Activated CD8-positive, alpha-beta T cell treated with anti-CD3 and anti-CD28 coated beads for 36 hours (primary cell): ENCODE data around the gene LYPD3. TPM values are rescaled to one million over a fixed set of nuclear protein-coding genes. Genes with fewer than 3 reads are reported as not detected.

ENCODE experiments used
- ATAC-seq: fragments of 200-7000 bp; cut with Tn5 transposase; one replicate; pipeline ENCODE4 v1.10.0; 2021; ENCODE audit warnings: mild to moderate bottlenecking, moderate library complexity
- CTCF ChIA-PET: fragments of 350-600 bp; sonication (Branson Sonifier 250); formaldehyde crosslinking; loops from one replicate; lab custom pipeline; 2021; ENCODE audit warnings: antibody characterized with exemption; lab: Charles Lee
- POLR2A ChIA-PET: fragments of 350-600 bp; sonication (Branson Sonifier 250); formaldehyde crosslinking; loops from one replicate; lab custom pipeline; 2021; ENCODE audit warnings: antibody characterized with exemption; lab: Charles Lee
- DNase-seq: peaks from one replicate; pipeline ENCODE4 v3.0.0-alpha.2; 2020
- H3K27ac Mint-ChIP-seq: one replicate; pipeline ENCODE4 v1.8.0; 2021; ENCODE audit warnings: mild to moderate bottlenecking, mixed read lengths
- H3K27me3 Mint-ChIP-seq: one replicate; pipeline ENCODE4 v1.8.0; 2021; ENCODE audit warnings: mixed read lengths
- H3K36me3 Mint-ChIP-seq: one replicate; pipeline ENCODE4 v1.8.0; 2021; ENCODE audit warnings: low read depth, mixed read lengths
- H3K4me1 Mint-ChIP-seq: one replicate; pipeline ENCODE4 v1.8.0; 2021; ENCODE audit warnings: low read depth, mixed read lengths
- H3K4me3 Mint-ChIP-seq: one replicate; pipeline ENCODE4 v1.8.0; 2021; ENCODE audit warnings: mild to moderate bottlenecking, moderate library complexity, mixed read lengths
- H3K9me3 Mint-ChIP-seq: one replicate; pipeline ENCODE4 v1.8.0; 2021; ENCODE audit warnings: mixed read lengths
- CTCF ChIP-seq: fragments of 200-600 bp; IDR thresholded peaks from one replicate; pipeline ENCODE4 v1.8.0; 2022; ENCODE audit warnings: antibody characterized with exemption, mild to moderate bottlenecking
- intact Hi-C: fragments of 100-400 bp; cut with micrococcal nuclease; formaldehyde crosslinking; loops from one replicate; pipeline ENCODE4 v1.10.0; 2022
- total RNA-seq, 2 experiments: library from RNA; stranded (reverse); gene quantifications; one replicate each; pipeline ENCODE4 v1.2.3, GENCODE V29; 2021

LYPD3 gene
- total RNA-seq, 2 experiments from 2014 or later = 4.4 to 4.9 TPM

GRCh38 chr19:43478323-43478722, 12.9 kb upstream of the LYPD3 start:
- Mint-ChIP-seq H3K9me3 (no peaks in the 10 kb centered on the region), H3K27ac (no peak overlapping the region), H3K4me3 (no peak overlapping the region), H3K36me3 (peaks cover 15% of the 10 kb centered on the region), H3K4me1 (peaks cover 10% of the 10 kb centered on the region), H3K27me3 (no peaks in the 10 kb centered on the region)
- no peak for TF ChIP-seq CTCF
- ChIA-PET CTCF (interaction anchor here (2.1 to 3.1 kb wide), 2 partner anchors 31 to 41 kb away, joined by 8 to 13 read pairs; no protein-coding TSS in a partner anchor), POLR2A (interaction anchor here (0.6 to 1.7 kb wide), 2 partner anchors 15 to 148 kb away, joined by 3 read pairs; no protein-coding TSS in a partner anchor)
- ATAC-seq = no peak
- intact Hi-C loops = no loop called here
- no peak for DNase-seq

- H3K9me3 Mint-ChIP-seq = no peaks in the 10 kb centered on the region
- H3K4me1 Mint-ChIP-seq = peaks cover 15% of the 10 kb centered on the region
- ATAC-seq (no peak), DNase-seq (no peak)
- no peak overlapping the region for H3K4me3 Mint-ChIP-seq
- no peak overlapping the region for H3K27ac Mint-ChIP-seq
- CTCF ChIA-PET = interaction anchor here (1.0 kb wide), 1 partner anchor 29 kb away, joined by 4 read pairs; no protein-coding TSS in a partner anchor
- POLR2A ChIA-PET = interaction anchor here (0.8 kb wide), 1 partner anchor 12 kb away, joined by 3 read pairs; no protein-coding TSS in a partner anchor
- TF ChIP-seq CTCF = no peak
- H3K36me3 Mint-ChIP-seq = peaks cover 15% of the 10 kb centered on the region
- intact Hi-C loops = no loop called here
- no peaks in the 10 kb centered on the region for H3K27me3 Mint-ChIP-seq
Observed at GRCh38 chr19:43476606-43477005, 11.2 kb upstream of the LYPD3 start.

GRCh38 chr19:43474986-43475705, 9.7 kb upstream of the LYPD3 start:
- intact Hi-C loops = no loop called here

GRCh38 chr19:43474487-43474886, 9.1 kb upstream of the LYPD3 start:
- ATAC-seq = no peak
- Mint-ChIP-seq H3K4me3 (no peak overlapping the region), H3K36me3 (peaks cover 13% of the 10 kb centered on the region), H3K27ac (no peak overlapping the region), H3K27me3 (no peaks in the 10 kb centered on the region), H3K4me1 (peaks cover 36% of the 10 kb centered on the region), H3K9me3 (no peaks in the 10 kb centered on the region)
- intact Hi-C loops = no loop called here
- ChIA-PET POLR2A (interaction anchor here (1.3 to 3.6 kb wide), 2 partner anchors 11 to 35 kb away, joined by 3 to 23 read pairs; partner anchors contain the start of gene LYPD3), CTCF (interaction anchor here (1.2 to 1.9 kb wide), 2 partner anchors 11 to 45 kb away, joined by 6 to 8 read pairs; no protein-coding TSS in a partner anchor)
- DNase-seq = no peak
- TF ChIP-seq CTCF = no peak

More at GRCh38 chr19:43474986-43475705, 9.7 kb upstream of the LYPD3 start:
- Mint-ChIP-seq H3K36me3 (peaks cover 13% of the 10 kb centered on the region), H3K27me3 (no peaks in the 10 kb centered on the region), H3K4me1 (peaks cover 30% of the 10 kb centered on the region), H3K9me3 (no peaks in the 10 kb centered on the region), H3K4me3 (peak overlapping the region; percentile 75), H3K27ac (peak overlapping the region; percentile 86)
- CTCF ChIA-PET = no interaction called here
- ATAC-seq (peak; percentile 93), DNase-seq (peak; percentile 95)
- TF ChIP-seq CTCF = no peak
- POLR2A ChIA-PET = interaction anchor here (1.3 to 3.6 kb wide), 2 partner anchors 11 to 36 kb away, joined by 3 to 23 read pairs; partner anchors contain the start of gene LYPD3

GRCh38 chr19:43471091-43471490, 5.7 kb upstream of the LYPD3 start:
- H3K4me3 Mint-ChIP-seq = no peak overlapping the region
- ChIA-PET CTCF (interaction anchor here (1.2 kb wide), 2 partner anchors 12 to 49 kb away, joined by 3 read pairs; no protein-coding TSS in a partner anchor), POLR2A (no interaction called here)
- no peak for TF ChIP-seq CTCF
- peaks cover 61% of the 10 kb centered on the region for H3K4me1 Mint-ChIP-seq
- H3K27ac Mint-ChIP-seq = peak overlapping the region; percentile 13
- ATAC-seq (no peak), DNase-seq (no peak)
- no peaks in the 10 kb centered on the region for H3K9me3 Mint-ChIP-seq
- intact Hi-C loops = no loop called here
- H3K36me3 Mint-ChIP-seq = peaks cover 6% of the 10 kb centered on the region
- H3K27me3 Mint-ChIP-seq = no peaks in the 10 kb centered on the region
